Fibroblast of mammary gland (primary cell): ENCODE results near the gene MDFI.
A peak's percentile ranks its signal among the peaks of the same experiment; 100 is the strongest.

ENCODE experiments used
- DNase-seq: peaks from one replicate; pipeline ENCODE4 v3.0.0-alpha.2; 2010; ENCODE audit warnings: low read depth
- H3K4me3 ChIP-seq: 2 replicates; pipeline ENCODE4 v1.5.1; 2011; ENCODE audit warnings: low read depth, mild to moderate bottlenecking, low read length, moderate library complexity; ENCODE audit not compliant: control insufficient read depth
- TF ChIP-seq, protein P1 (sequence below): conservative IDR thresholded peaks from 2 replicates; pipeline ENCODE4 v1.5.1; 2011; ENCODE audit warnings: low read depth, low read length, inconsistent platforms; ENCODE audit not compliant: control insufficient read depth, insufficient read depth

MDFI gene

DNA sequence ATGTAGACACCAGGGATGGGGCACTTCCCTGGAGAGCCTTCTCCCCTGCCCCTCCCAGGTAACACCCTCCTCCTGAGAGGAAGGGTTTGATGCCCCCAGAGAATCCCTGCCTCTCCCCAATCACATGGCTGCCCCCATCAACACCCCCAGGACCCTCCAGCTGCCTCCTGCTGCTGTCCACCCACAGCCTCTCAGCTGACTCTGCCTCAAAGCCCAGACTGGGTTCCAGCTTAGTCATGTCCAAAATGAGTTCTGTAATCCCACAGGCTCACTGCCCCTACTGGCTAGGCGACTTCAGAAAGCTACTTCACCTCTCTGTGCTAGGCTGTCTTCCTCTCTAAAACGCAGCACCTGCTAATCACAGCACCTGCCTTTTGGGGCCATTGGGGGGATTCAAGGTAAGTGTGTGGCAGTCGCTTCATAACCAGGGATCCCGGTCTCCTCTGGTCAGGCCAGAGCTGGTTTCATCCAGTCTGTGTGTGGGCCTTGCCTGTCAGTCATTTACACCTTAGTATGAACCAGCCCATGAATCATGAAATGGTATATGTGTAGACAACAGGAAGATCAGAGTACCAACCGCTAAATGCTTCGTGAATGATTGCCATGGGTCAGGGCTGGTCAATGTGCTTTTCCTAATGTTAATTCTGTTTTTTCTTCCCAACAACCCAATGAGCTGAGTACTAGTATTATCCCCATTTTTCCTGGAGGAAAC, 56.7 kb downstream of the MDFI start:
- peak; percentile 41 for DNase-seq
- TF ChIP-seq, protein P1, sequence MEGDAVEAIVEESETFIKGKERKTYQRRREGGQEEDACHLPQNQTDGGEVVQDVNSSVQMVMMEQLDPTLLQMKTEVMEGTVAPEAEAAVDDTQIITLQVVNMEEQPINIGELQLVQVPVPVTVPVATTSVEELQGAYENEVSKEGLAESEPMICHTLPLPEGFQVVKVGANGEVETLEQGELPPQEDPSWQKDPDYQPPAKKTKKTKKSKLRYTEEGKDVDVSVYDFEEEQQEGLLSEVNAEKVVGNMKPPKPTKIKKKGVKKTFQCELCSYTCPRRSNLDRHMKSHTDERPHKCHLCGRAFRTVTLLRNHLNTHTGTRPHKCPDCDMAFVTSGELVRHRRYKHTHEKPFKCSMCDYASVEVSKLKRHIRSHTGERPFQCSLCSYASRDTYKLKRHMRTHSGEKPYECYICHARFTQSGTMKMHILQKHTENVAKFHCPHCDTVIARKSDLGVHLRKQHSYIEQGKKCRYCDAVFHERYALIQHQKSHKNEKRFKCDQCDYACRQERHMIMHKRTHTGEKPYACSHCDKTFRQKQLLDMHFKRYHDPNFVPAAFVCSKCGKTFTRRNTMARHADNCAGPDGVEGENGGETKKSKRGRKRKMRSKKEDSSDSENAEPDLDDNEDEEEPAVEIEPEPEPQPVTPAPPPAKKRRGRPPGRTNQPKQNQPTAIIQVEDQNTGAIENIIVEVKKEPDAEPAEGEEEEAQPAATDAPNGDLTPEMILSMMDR: no peak
- H3K4me3 ChIP-seq: no peak overlapping the region

DNA sequence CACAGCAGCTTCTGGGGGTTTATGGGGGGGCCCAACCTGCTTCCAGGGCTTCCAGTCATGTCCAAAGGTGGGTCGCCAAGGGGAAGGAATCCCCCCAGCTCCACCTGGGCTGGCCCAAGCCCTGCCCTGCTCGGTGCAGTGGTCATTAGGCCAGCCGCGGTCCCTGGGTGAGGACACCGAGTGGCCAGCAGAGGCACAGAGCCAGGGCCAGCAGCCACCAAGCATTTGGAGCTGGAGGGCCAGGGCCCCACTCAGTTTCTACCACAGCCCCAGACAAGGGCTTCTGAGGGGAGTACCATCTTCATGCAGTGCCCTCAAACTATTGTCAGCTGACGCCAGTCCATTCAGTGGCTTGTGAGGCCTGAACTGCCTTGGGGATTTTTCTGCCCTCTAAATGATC, 57.6 kb downstream of the MDFI start:
- TF ChIP-seq, protein P1: no peak

DNA sequence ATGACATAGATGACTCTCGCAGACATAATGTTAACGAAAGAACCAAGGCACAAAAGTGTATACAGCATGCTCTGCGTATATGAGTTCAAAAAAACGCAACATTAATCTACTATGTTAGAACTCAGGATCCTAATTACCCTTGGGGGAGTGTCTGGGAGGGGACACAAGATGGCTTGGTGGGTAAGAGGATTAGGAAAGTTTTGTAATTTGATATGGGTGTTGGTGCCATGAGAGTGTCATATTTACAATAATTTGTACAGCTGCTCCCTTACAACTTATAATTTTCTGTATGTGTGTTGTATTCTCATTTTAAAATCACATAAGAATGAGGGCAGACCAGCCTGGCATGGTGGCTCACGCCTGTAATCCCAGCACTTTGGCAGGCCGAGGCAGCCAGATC, 58.5 kb downstream of the MDFI start:
- no peak for DNase-seq
- H3K4me3 ChIP-seq: no peak overlapping the region
- TF ChIP-seq, protein P1: no peak

More for the DNA sequence above, 57.6 kb downstream of the MDFI start:
- no peak for DNase-seq
- H3K4me3 ChIP-seq: no peak overlapping the region

DNA sequence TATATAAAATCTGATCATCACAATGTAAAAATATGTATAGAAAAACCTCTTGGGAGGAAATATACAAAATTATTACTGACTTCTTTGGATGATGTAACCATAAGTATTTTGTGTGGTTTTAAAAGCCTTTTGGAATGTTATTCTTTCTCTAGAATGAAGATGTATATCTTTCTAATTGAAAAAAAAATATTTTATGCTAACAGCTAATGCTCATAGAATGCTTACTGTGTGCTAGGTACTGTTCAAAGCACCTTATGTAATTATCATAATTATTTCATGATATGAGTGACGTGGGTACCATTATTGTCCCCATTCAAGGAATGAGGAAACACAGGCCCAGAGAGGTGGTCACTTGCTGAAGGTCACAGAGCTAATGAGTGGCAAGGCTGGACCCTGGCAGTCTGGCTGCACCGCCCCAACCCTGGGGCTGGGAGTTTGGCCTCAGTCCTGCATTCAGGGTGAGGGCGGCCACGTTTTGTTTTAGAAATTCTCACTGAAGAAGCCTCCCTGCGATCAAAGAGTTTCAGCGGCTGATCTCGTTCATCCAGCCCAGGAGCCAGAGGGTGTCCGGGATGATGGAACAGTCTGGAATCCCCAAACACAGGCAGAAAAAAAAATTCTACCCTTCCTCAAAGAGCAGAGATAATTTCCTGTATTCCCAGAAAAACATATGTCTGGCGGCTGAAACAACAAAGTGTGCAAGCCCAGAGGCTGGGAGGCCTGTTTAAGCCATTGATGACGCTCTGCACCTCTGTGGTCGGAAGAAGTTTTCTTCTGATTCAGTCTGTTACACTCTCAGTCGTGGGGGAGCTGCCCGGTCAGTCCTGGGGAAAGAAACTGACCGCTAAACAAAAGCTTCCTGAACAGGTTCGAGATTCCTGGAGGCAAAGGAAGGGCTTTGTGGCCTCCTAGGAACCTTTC, 59.9 kb downstream of the MDFI start:
- DNase-seq: peak; percentile 91
- no peak overlapping the region for H3K4me3 ChIP-seq
- TF ChIP-seq, protein P1: no peak

DNA sequence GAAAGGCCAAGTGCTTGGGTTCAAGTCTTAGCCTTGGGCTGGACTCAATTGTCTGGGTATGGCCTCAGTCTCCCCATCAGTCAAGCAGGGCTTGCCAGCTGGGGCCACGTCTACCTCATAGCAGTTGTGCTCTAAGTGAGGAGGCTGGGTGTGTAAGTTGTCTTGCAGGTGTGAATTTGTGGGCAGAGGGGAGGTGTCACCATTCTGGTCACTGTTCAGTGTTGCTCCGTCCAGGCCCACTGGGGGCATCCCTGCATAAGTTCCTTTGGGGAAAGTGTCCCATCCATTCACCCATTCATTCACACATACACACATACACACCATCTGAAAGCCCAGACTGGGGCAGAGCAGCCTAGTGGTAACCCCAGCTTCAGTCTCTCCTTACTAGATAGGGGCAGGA, 60.8 kb downstream of the MDFI start:
- DNase-seq: no peak
- TF ChIP-seq, protein P1: no peak
- H3K4me3 ChIP-seq: no peak overlapping the region

DNA sequence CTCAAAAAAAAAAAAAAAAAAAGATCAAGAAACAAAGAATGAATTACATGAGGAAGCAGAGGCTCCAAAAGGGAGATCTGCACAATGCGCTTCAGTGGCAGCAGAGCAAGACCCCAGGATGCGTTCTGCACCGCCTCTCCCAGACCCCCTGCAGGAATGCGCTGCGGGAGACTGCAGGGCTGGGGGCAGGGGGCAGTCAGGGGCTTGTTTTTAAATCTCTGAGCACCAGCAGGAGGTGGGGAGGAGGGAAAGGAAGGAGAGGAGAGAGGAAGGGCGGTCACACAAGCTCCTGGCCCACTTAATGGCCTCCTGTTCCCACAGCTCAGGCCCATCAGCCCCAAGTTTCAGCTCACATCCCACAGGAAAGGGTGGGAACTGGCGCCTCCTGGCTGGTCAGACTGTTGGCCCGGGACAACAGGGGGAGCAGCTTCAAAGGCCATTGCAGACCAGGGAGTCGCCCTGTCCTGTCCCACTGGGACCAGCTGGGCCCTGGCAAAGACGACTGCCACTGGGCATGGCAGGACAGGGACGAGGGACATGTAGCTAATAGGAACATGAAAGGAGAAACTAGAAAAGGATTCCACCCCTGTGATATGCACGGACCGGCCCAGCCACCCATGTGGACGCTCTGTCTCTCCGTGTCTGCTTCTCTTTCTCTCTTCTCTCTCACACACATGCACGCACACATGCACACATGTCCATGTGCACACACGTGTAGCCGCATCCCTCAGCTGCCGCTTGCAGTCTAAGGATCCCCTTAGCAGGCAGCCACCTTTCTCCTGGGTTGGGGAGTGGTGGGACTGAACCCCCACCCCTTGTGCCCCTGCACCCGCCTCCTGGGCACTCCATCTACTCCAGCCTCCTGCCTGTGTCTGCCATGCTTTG, 62.4 kb downstream of the MDFI start:
- no peak for DNase-seq
- TF ChIP-seq, protein P1: no peak
- no peak overlapping the region for H3K4me3 ChIP-seq
